Keratinocyte (primary cell): Measurements from ENCODE around the gene TRMT112. TPM values are rescaled to one million over a fixed set of nuclear protein-coding genes. Genes with fewer than 3 reads are reported as not detected.
"Not testable (repeated sequence)": the region's sequence is repeated elsewhere in the genome, so short reads cannot be mapped to it uniquely, and the experiment has no call there.

Source experiments
- DNase-seq: peaks from one replicate; pipeline ENCODE4 v3.0.0-alpha.2; 2011; ENCODE audit warnings: low read depth, missing footprints, low spot score
- FAIRE-seq: peaks from 2 replicates; lab custom pipeline; 2011; peaks lifted over from hg19 to GRCh38; lab: Jason Lieb, UNC
- H2AFZ ChIP-seq: 2 replicates; pipeline ENCODE4 v1.6.0; 2012; ENCODE audit warnings: low read length, control low read depth, inconsistent platforms; ENCODE audit not compliant: control insufficient read depth
- H3K27ac ChIP-seq: 2 replicates; pipeline ENCODE4 v1.5.1; 2011; ENCODE audit warnings: low read length; ENCODE audit not compliant: control insufficient read depth, insufficient read depth
- H3K27me3 ChIP-seq: 3 replicates; pipeline ENCODE4 v1.6.0; 2011; ENCODE audit warnings: low read length; ENCODE audit not compliant: control insufficient read depth, insufficient read depth; ENCODE audit errors: extremely low read depth
- H3K36me3 ChIP-seq, 2 experiments: 2 replicates in 1 of 2; 3 replicates in 1 of 2; pipeline ENCODE4 v1.5.1; 2011; ENCODE audit warnings: low read length in 2 of 2, mild to moderate bottlenecking in 1 of 2; ENCODE audit not compliant: control insufficient read depth in 2 of 2, insufficient read depth in 2 of 2; ENCODE audit errors: extremely low read depth in 1 of 2
- H3K4me1 ChIP-seq: 3 replicates; pipeline ENCODE4 v1.5.1; 2011; ENCODE audit warnings: low read length; ENCODE audit not compliant: control insufficient read depth, insufficient read depth; ENCODE audit errors: extremely low read depth
- H3K4me2 ChIP-seq: 3 replicates; pipeline ENCODE4 v1.6.0; 2011; ENCODE audit warnings: low read depth, low read length; ENCODE audit not compliant: control insufficient read depth, insufficient read depth; ENCODE audit errors: extremely low read depth
- H3K4me3 ChIP-seq, 3 experiments: fragments of 200-600 bp in 1 of 3; sonication (generic) in 1 of 3; 2 replicates in 2 of 3; 3 replicates in 1 of 3; pipeline ENCODE4 v1.5.1; 2011 to 2016; ENCODE audit warnings: low read length in 3 of 3, mild to moderate bottlenecking in 3 of 3, control low read depth in 2 of 3, inconsistent platforms in 1 of 3, low read depth in 1 of 3, mixed read lengths in 1 of 3, mixed run types in 1 of 3, moderate library complexity in 1 of 3; ENCODE audit not compliant: control insufficient read depth in 2 of 3, insufficient read depth in 2 of 3; ENCODE audit errors: extremely low read depth in 1 of 3
- H3K79me2 ChIP-seq: 2 replicates; pipeline ENCODE4 v1.6.0; 2012; ENCODE audit warnings: low read length; ENCODE audit not compliant: control insufficient read depth, insufficient read depth
- H3K9ac ChIP-seq: 3 replicates; pipeline ENCODE4 v1.6.0; 2011; ENCODE audit warnings: low read length; ENCODE audit not compliant: control insufficient read depth, insufficient read depth; ENCODE audit errors: extremely low read depth
- H3K9me1 ChIP-seq: 3 replicates; pipeline ENCODE4 v1.6.0; 2011; ENCODE audit warnings: low read length; ENCODE audit not compliant: control insufficient read depth, insufficient read depth; ENCODE audit errors: extremely low read depth
- H3K9me3 ChIP-seq: 2 replicates; pipeline ENCODE4 v1.5.1; 2012; ENCODE audit warnings: low read depth, low read length; ENCODE audit not compliant: control insufficient read depth
- H4K20me1 ChIP-seq: 3 replicates; pipeline ENCODE4 v1.6.0; 2011; ENCODE audit warnings: low read length; ENCODE audit not compliant: control insufficient read depth, insufficient read depth; ENCODE audit errors: extremely low read depth
- EZH2 ChIP-seq: IDR thresholded peaks from one replicate; pipeline ENCODE4 v1.6.1; 2012; ENCODE audit warnings: inconsistent platforms, mild to moderate bottlenecking, low read length, moderate library complexity
- dilution Hi-C: fragments of 300-500 bp; cut with MboI; formaldehyde crosslinking; loops from one replicate; pipeline ENCODE4 v1.7.0; 2020; ENCODE audit warnings: low sequenced_read_pairs; ENCODE audit not compliant: extremely low pct_ligation_motif_present
- polyA plus RNA-seq, 5 experiments: library from polyadenylated mRNA; depleted of rRNA in 3 of 5; stranded (reverse) in 3 of 5; stranded (forward) in 1 of 5; unstranded in 1 of 5; fragments of >200 nt; gene quantifications; 1 replicate in 1 of 5; 2 replicates in 3 of 5; 3 replicates in 1 of 5; pipeline versions ENCODE4 v1.2.1 to v1.2.3, GENCODE V29; 2011 to 2012; ENCODE audit warnings: missing spikeins in 2 of 5, low read depth in 1 of 5, low replicate concordance in 1 of 5
- TF ChIP-seq, protein P1 (sequence below), 3 experiments: IDR thresholded peaks in 1 of 3; conservative IDR thresholded peaks in 1 of 3; optimal IDR thresholded peaks in 1 of 3; 2 replicates in 2 of 3; 3 replicates in 1 of 3; pipeline versions ENCODE3 to v1.5.1; 2011; ENCODE audit warnings: low read length in 3 of 3, mild to moderate bottlenecking in 3 of 3, moderate library complexity in 2 of 3, control low read depth in 1 of 3, inconsistent platforms in 1 of 3; ENCODE audit not compliant: insufficient read depth in 2 of 3; ENCODE audit errors: extremely low read depth in 1 of 3

Gene TRMT112
- polyA plus RNA-seq, 1 donor (not counting 4 experiments of a cell fraction or from before 2014, with no cell fraction given): 408 TPM

DNA sequence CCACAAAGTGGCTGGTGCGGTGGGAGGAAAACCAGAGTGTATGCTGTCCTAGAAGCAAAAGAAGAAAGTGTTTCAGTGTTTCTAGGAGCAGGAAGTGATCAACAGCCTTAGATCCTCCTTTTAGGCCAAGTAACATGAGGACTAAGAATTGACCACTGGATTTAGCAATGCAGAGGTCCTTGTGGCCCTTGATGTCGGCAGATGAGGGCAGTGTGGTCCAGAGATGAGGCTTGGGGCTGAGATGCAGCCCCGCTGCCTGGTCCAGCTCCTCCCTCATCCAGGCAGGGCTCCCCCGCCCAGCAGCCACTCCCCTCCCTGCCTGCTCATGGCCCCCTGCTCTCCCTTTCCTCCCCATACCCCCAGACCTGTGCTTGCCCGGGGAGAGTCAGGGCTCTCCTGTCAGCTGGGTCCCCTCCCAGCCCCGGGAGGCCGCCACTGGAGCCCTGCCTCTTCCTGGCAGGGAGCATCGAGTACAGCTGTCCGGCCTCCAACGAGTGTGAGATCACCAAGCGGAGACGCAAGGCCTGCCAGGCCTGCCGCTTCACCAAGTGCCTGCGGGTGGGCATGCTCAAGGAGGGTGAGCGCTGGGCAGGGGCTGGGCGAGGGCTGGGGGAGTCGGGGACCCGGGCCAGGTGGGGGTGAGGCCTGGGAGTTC, 3.7 kb downstream of the TRMT112 start:
- peaks cover 17% of the 10 kb centered on the region for H3K79me2 ChIP-seq
- H3K36me3 ChIP-seq: peaks cover 13 to 22% of the 10 kb centered on the region in 2 experiments
- dilution Hi-C loops: no loop called here
- DNase-seq (no peak), FAIRE-seq (no peak)
- H3K9me1 ChIP-seq: no peaks in the 10 kb centered on the region
- no peak overlapping the region for H3K4me2 ChIP-seq
- H2AFZ ChIP-seq: no peak overlapping the region
- H3K4me1 ChIP-seq: peaks cover 28% of the 10 kb centered on the region
- TF ChIP-seq, protein P1, sequence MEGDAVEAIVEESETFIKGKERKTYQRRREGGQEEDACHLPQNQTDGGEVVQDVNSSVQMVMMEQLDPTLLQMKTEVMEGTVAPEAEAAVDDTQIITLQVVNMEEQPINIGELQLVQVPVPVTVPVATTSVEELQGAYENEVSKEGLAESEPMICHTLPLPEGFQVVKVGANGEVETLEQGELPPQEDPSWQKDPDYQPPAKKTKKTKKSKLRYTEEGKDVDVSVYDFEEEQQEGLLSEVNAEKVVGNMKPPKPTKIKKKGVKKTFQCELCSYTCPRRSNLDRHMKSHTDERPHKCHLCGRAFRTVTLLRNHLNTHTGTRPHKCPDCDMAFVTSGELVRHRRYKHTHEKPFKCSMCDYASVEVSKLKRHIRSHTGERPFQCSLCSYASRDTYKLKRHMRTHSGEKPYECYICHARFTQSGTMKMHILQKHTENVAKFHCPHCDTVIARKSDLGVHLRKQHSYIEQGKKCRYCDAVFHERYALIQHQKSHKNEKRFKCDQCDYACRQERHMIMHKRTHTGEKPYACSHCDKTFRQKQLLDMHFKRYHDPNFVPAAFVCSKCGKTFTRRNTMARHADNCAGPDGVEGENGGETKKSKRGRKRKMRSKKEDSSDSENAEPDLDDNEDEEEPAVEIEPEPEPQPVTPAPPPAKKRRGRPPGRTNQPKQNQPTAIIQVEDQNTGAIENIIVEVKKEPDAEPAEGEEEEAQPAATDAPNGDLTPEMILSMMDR (optimal IDR thresholded peaks at IDR 0.05 in 1 of 3, IDR thresholded peaks at IDR 0.05 in 1 of 3, conservative IDR thresholded peaks at IDR 0.05 in 1 of 3; ENCODE audit: extremely low read depth in 1 of 3, insufficient read depth in 2 of 3, low read length in 3 of 3): peak in 1 of 3 experiments; percentile 23
- no peak for TF ChIP-seq EZH2
- H3K27me3 ChIP-seq: no peaks in the 10 kb centered on the region
- H3K9me3 ChIP-seq: no peaks in the 10 kb centered on the region
- H4K20me1 ChIP-seq: peaks cover 3% of the 10 kb centered on the region
- H3K9ac ChIP-seq: peak overlapping the region; percentile 13
- H3K4me3 ChIP-seq: no peak overlapping the region
- H3K27ac ChIP-seq: no peak overlapping the region

DNA sequence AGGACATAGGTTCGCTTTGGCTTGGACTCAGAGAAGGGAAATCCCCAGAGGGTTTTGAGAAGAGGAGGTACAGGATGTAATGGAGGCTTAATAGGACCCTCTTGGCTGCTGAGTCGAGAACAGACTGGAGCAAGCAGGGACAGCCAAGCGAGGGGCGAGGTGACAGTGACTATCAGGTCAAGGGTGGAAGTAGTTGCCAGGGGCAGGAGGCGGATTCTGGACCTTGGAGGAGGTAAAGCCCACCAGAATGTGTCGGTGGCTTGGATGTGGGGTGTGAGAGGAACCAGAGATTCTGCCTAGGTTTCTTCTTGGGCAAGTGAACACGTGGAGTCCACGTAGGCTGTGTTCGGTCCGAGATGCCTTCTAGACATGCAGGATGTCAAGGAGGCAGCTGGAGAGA, 4.4 kb downstream of the TRMT112 start:
- Histone ChIP-seq H3K27me3 (no peaks in the 10 kb centered on the region), H3K9ac (peak overlapping the region; percentile 13), H3K4me2 (peak overlapping the region; percentile 19), H3K4me1 (peaks cover 28% of the 10 kb centered on the region), H4K20me1 (peaks cover 3% of the 10 kb centered on the region), H2AFZ (no peak overlapping the region), H3K79me2 (peaks cover 17% of the 10 kb centered on the region), H3K9me1 (no peaks in the 10 kb centered on the region), H3K4me3 (no peak overlapping the region), H3K27ac (peak overlapping the region; percentile 15), H3K36me3 (peaks cover 13 to 22% of the 10 kb centered on the region in 2 experiments), H3K9me3 (no peaks in the 10 kb centered on the region)
- TF ChIP-seq EZH2: no peak
- TF ChIP-seq, protein P1 (optimal IDR thresholded peaks at IDR 0.05 in 1 of 3, IDR thresholded peaks at IDR 0.05 in 1 of 3, conservative IDR thresholded peaks at IDR 0.05 in 1 of 3; ENCODE audit: extremely low read depth in 1 of 3, insufficient read depth in 2 of 3, low read length in 3 of 3): no peak
- FAIRE-seq (no peak), DNase-seq (no peak)
- dilution Hi-C loops: no loop called here

GRCh38 chr11:64307795-64308194, 9.6 kb downstream of the TRMT112 start:
- Histone ChIP-seq H3K79me2 (peaks cover 23% of the 10 kb centered on the region), H3K4me1 (peaks cover 32% of the 10 kb centered on the region)
- FAIRE-seq, dilution Hi-C loops, H3K9me3 ChIP-seq, H3K4me3 ChIP-seq, H3K9ac ChIP-seq, H3K4me2 ChIP-seq, H3K27ac ChIP-seq, H2AFZ ChIP-seq, H3K9me1 ChIP-seq, DNase-seq, H3K36me3 ChIP-seq, H3K27me3 ChIP-seq, H4K20me1 ChIP-seq: not testable (repeated sequence)
